Upper lobe of left lung (tissue), 4 donors: ENCODE data around the gene TGIF1.

ENCODE experiments used
- POLR2AphosphoS5 ChIP-seq, 2 donors: sonication (generic); formaldehyde crosslinking; IDR thresholded peaks; one replicate each; pipeline ENCODE4 v1.5.1; 2017; ENCODE audit warnings: antibody characterized with exemption in 2 of 2
- TF ChIP-seq, protein P1 (sequence below), 6 experiments: fragments of 450-650 bp in 4 of 6; fragments of 200-600 bp in 2 of 6; sonication (generic) in 2 of 6; IDR thresholded peaks; one replicate each; pipeline ENCODE4 v1.5.1; 2016 to 2019; ENCODE audit warnings: antibody characterized with exemption in 6 of 6

DNA sequence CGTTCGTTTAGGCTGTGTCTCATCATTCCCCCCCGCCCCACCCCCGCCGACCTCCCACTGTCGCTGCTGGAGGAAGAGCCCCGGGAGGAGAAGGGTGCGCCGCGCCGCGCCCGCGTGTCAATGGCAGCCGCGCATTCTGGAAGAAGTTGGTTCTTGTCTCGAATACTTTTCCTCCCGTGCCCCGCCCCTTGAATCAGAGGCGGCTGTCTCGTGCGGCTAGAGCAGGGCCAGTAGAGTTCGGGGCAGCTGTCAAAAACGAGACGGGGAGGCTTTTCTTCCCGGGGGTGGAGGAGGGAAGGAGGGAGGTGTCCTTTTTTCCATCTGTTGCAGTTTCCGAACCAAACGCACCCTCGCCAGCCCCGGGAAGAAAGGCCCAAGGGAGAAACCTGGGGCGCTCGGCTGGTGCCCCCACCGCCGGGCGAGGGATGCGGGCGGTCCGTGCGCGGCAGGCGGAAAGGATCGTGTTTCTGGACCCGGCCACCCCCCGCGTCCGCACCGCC lies 410 bp upstream of the TGIF1 start:
- TF ChIP-seq, protein P1, sequence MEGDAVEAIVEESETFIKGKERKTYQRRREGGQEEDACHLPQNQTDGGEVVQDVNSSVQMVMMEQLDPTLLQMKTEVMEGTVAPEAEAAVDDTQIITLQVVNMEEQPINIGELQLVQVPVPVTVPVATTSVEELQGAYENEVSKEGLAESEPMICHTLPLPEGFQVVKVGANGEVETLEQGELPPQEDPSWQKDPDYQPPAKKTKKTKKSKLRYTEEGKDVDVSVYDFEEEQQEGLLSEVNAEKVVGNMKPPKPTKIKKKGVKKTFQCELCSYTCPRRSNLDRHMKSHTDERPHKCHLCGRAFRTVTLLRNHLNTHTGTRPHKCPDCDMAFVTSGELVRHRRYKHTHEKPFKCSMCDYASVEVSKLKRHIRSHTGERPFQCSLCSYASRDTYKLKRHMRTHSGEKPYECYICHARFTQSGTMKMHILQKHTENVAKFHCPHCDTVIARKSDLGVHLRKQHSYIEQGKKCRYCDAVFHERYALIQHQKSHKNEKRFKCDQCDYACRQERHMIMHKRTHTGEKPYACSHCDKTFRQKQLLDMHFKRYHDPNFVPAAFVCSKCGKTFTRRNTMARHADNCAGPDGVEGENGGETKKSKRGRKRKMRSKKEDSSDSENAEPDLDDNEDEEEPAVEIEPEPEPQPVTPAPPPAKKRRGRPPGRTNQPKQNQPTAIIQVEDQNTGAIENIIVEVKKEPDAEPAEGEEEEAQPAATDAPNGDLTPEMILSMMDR (IDR thresholded peaks at IDR 0.05) = no peak
- peak in 1 of 2 donors; percentile 4 for TF ChIP-seq POLR2AphosphoS5 (IDR thresholded peaks at IDR 0.05)
